Natural killer cell (primary cell): ENCODE results near the gene HDAC4. TPM values are rescaled to one million over a fixed set of nuclear protein-coding genes. Genes with fewer than 3 reads are reported as not detected.

Experiments
- ATAC-seq, 3 donors: fragments of 150-1000 bp in 2 of 3; fragments of 200-7000 bp in 1 of 3; cut with Tn5 transposase; 1 replicate in 1 of 3; 2 replicates in 2 of 3; pipeline ENCODE4 v1.10.0; 2021; ENCODE audit warnings: mild to moderate bottlenecking in 2 of 3, moderate library complexity in 2 of 3
- DNase-seq, 2 donors: peaks; one replicate each; pipeline versions ENCODE4 v3.0.0 to v3.0.0-alpha.2; 2013 to 2021; ENCODE audit warnings: mixed read lengths in 1 of 2
- H3K27ac ChIP-seq: one replicate; pipeline ENCODE4 v1.5.1; 2013; ENCODE audit warnings: mild to moderate bottlenecking, low read length
- H3K27me3 ChIP-seq: one replicate; pipeline ENCODE4 v1.6.1; 2013; ENCODE audit warnings: low read length; ENCODE audit not compliant: control insufficient read depth, insufficient read depth
- H3K36me3 ChIP-seq: one replicate; pipeline ENCODE4 v1.6.1; 2013; ENCODE audit warnings: low read length; ENCODE audit not compliant: control insufficient read depth, insufficient read depth
- H3K4me1 ChIP-seq: one replicate; pipeline ENCODE4 v1.6.1; 2013; ENCODE audit warnings: low read length; ENCODE audit not compliant: control insufficient read depth, insufficient read depth
- H3K4me3 ChIP-seq: one replicate; pipeline ENCODE4 v1.5.1; 2013; ENCODE audit warnings: low read length
- H3K9me3 ChIP-seq: one replicate; pipeline ENCODE4 v1.6.1; 2013; ENCODE audit warnings: low read length; ENCODE audit not compliant: control insufficient read depth, insufficient read depth
- H3K27ac Mint-ChIP-seq, 2 donors: one replicate each; pipeline ENCODE4 v1.8.0; 2022; ENCODE audit warnings: mild to moderate bottlenecking in 2 of 2, mixed read lengths in 2 of 2, moderate library complexity in 1 of 2
- H3K27me3 Mint-ChIP-seq, 2 donors: one replicate each; pipeline ENCODE4 v1.8.0; 2022; ENCODE audit warnings: low read depth in 2 of 2, mixed read lengths in 2 of 2
- H3K36me3 Mint-ChIP-seq: one replicate; pipeline ENCODE4 v1.8.0; 2022; ENCODE audit warnings: mixed read lengths
- H3K4me1 Mint-ChIP-seq, 2 donors: one replicate each; pipeline ENCODE4 v1.8.0; 2022; ENCODE audit warnings: mixed read lengths in 2 of 2
- H3K4me3 Mint-ChIP-seq: one replicate; pipeline ENCODE4 v1.8.0; 2022; ENCODE audit warnings: mild to moderate bottlenecking, moderate library complexity, mixed read lengths
- H3K9me3 Mint-ChIP-seq, 2 donors: one replicate each; pipeline ENCODE4 v1.8.0; 2022; ENCODE audit warnings: mixed read lengths in 2 of 2
- CTCF ChIP-seq: fragments of 200-600 bp; IDR thresholded peaks from one replicate; pipeline ENCODE4 v1.8.0; 2022; ENCODE audit warnings: antibody characterized with exemption
- WGBS: methylation state at CpG from one replicate; pipeline ENCODE4 v1.1.7; 2013; ENCODE audit warnings: missing lambda C conversion rate; ENCODE audit not compliant: insufficient coverage; 5-methylcytosine and 5-hydroxymethylcytosine counted together
- intact Hi-C: fragments of 100-400 bp; cut with micrococcal nuclease; formaldehyde crosslinking; loops from one replicate; pipeline ENCODE4 v1.14.2; 2022
- total RNA-seq, 4 donors: library from RNA; stranded (reverse); fragments of 120-200 nt in 1 of 4; gene quantifications; one replicate each; pipeline versions ENCODE4 v1.2.3 to v1.2.4, GENCODE V29; 2013 to 2022

HDAC4 gene
- total RNA-seq, 3 donors from 2014 or later (not counting 1 experiment from before 2014, with no cell fraction given) = 74.9 to 105 (median 100) TPM

DNA sequence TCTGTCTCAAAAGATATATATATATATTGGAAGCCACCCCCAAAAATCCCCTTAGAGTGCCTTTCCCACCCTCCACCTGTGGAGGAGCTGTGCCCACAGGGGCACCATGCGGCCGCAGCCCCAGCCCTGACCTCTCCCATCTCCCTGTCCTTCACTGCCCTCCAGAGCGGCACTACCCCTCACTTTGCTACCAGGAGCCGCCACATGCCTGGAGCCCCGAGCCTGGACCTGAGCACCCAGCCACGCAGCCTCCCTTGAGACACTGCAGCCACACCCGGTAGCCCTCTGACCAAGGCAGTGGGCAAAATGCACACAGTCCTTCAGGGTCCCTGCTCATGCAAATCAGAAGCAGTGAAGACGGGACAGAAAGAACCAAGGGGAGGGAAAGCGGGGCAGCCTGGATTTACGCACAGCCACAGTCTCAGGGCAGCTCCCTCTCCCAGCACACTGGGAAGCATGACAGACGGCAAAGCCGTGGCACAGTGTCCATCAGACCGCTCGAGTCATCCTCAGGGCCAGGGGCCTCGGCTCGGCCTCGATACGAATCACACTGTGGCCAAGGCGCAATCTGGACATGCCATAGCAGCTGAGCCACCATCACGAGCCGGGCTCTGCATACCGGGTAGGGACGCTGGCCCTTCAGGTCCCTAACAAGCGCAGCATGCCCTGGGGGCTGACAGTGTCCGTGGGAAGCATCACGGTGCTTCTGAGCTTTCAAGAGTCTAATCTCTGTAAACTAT lies 10.1 kb downstream of the HDAC4 start:
- DNase-seq (no peak), ATAC-seq (no peak)
- H3K27ac ChIP-seq = no peak overlapping the region
- H3K9me3 ChIP-seq = no peaks in the 10 kb centered on the region
- 96% methylated on average over 26 of the region's 26 CpGs for WGBS
- H3K4me1 ChIP-seq = peaks cover 7% of the 10 kb centered on the region
- intact Hi-C loops = no loop called here
- no peaks in the 10 kb centered on the region for H3K9me3 Mint-ChIP-seq
- peaks cover 28 to 35% of the 10 kb centered on the region in 2 donors for H3K4me1 Mint-ChIP-seq
- H3K4me3 ChIP-seq = no peak overlapping the region
- TF ChIP-seq CTCF = no peak
- H3K36me3 Mint-ChIP-seq = no peaks in the 10 kb centered on the region
- no peak overlapping the region for H3K27ac Mint-ChIP-seq
- H3K27me3 Mint-ChIP-seq = no peaks in the 10 kb centered on the region
- H3K36me3 ChIP-seq = no peaks in the 10 kb centered on the region
- no peak overlapping the region for H3K4me3 Mint-ChIP-seq
- no peaks in the 10 kb centered on the region for H3K27me3 ChIP-seq

GRCh38 chr2:239389414-239390329 lies 11.1 kb downstream of the HDAC4 start:
- H3K4me1 ChIP-seq = peaks cover 7% of the 10 kb centered on the region
- no peak overlapping the region for H3K27ac Mint-ChIP-seq
- H3K4me3 Mint-ChIP-seq = no peak overlapping the region
- no peaks in the 10 kb centered on the region for H3K36me3 ChIP-seq
- intact Hi-C loops = no loop called here
- no peaks in the 10 kb centered on the region for H3K9me3 ChIP-seq
- H3K36me3 Mint-ChIP-seq = no peaks in the 10 kb centered on the region
- no peak overlapping the region for H3K4me3 ChIP-seq
- DNase-seq (no peak), ATAC-seq (no peak)
- H3K9me3 Mint-ChIP-seq = no peaks in the 10 kb centered on the region
- 97% methylated on average over 23 of the region's 23 CpGs for WGBS
- TF ChIP-seq CTCF = no peak
- H3K27me3 ChIP-seq = no peaks in the 10 kb centered on the region
- no peaks in the 10 kb centered on the region for H3K27me3 Mint-ChIP-seq
- H3K27ac ChIP-seq = no peak overlapping the region
- H3K4me1 Mint-ChIP-seq = peaks cover 26 to 35% of the 10 kb centered on the region in 2 donors

GRCh38 chr2:239388236-239389151 lies 12.3 kb downstream of the HDAC4 start:
- Mint-ChIP-seq H3K27me3 (no peaks in the 10 kb centered on the region), H3K9me3 (no peaks in the 10 kb centered on the region), H3K36me3 (no peaks in the 10 kb centered on the region), H3K27ac (no peak overlapping the region), H3K4me3 (no peak overlapping the region), H3K4me1 (peaks cover 23% of the 10 kb centered on the region in 2 donors)
- Histone ChIP-seq H3K27ac (no peak overlapping the region), H3K4me1 (peaks cover 5% of the 10 kb centered on the region), H3K27me3 (no peaks in the 10 kb centered on the region), H3K9me3 (no peaks in the 10 kb centered on the region), H3K36me3 (no peaks in the 10 kb centered on the region), H3K4me3 (no peak overlapping the region)
- DNase-seq (no peak), ATAC-seq (no peak)
- intact Hi-C loops = no loop called here
- TF ChIP-seq CTCF = no peak
- WGBS = 97% methylated on average over 19 of the region's 20 CpGs
